Measurements from ENCODE around the gene HPGD. TPM values are rescaled to one million over a fixed set of nuclear protein-coding genes. Genes with fewer than 3 reads are reported as not detected.
A peak's percentile ranks its signal among the peaks of the same experiment; 100 is the strongest.

HPGD gene
- total RNA-seq, result 5.0 TPM
- 1 to 10 TPM; 1.2 to 8.1 (median 6.2) TPM for polyA plus RNA-seq (ENCODE audit: insufficient read depth in 1 of 8, insufficient read length in 8 of 8, low replicate concordance in 1 of 8)
- long read RNA-seq, donor 1, result 0 reads
- long read RNA-seq, donor 2, partial matches to known transcripts, result 0 of 1 reads
- long read RNA-seq, donor 2, other reads (novel, unspliced or antisense), result 0 of 1 reads
- long read RNA-seq, donor 3, partial matches to known transcripts, result 0 of 1 reads
- long read RNA-seq, donor 3, other reads (novel, unspliced or antisense), result 0 of 1 reads
- long read RNA-seq, donor 4, result 0 reads
- long read RNA-seq, donor 5, transcript HPGD-202 (7 exons, 3,027 nt), result major isoform, 6 of 8 reads
- long read RNA-seq, donor 5, partial matches to known transcripts, result 0 of 8 reads
- long read RNA-seq, donor 5, other reads (novel, unspliced or antisense), result 0 of 8 reads
- long read RNA-seq, donor 6, partial matches to known transcripts, result 0 of 2 reads
- long read RNA-seq, donor 6, other reads (novel, unspliced or antisense), result 0 of 2 reads
- long read RNA-seq, donor 7, partial matches to known transcripts, result 0 of 1 reads
- long read RNA-seq, donor 7, other reads (novel, unspliced or antisense), result 0 of 1 reads
- long read RNA-seq, donor 8, partial matches to known transcripts, result 0 of 2 reads
- long read RNA-seq, donor 8, other reads (novel, unspliced or antisense), result 0 of 2 reads
- long read RNA-seq, donor 9, result 0 reads
- long read RNA-seq, donor 10, partial matches to known transcripts, result 0 of 4 reads
- long read RNA-seq, donor 10, other reads (novel, unspliced or antisense), result 0 of 4 reads
- long read RNA-seq, donor 11, partial matches to known transcripts, result 0 of 5 reads
- long read RNA-seq, donor 11, other reads (novel, unspliced or antisense), result 0 of 5 reads

DNA sequence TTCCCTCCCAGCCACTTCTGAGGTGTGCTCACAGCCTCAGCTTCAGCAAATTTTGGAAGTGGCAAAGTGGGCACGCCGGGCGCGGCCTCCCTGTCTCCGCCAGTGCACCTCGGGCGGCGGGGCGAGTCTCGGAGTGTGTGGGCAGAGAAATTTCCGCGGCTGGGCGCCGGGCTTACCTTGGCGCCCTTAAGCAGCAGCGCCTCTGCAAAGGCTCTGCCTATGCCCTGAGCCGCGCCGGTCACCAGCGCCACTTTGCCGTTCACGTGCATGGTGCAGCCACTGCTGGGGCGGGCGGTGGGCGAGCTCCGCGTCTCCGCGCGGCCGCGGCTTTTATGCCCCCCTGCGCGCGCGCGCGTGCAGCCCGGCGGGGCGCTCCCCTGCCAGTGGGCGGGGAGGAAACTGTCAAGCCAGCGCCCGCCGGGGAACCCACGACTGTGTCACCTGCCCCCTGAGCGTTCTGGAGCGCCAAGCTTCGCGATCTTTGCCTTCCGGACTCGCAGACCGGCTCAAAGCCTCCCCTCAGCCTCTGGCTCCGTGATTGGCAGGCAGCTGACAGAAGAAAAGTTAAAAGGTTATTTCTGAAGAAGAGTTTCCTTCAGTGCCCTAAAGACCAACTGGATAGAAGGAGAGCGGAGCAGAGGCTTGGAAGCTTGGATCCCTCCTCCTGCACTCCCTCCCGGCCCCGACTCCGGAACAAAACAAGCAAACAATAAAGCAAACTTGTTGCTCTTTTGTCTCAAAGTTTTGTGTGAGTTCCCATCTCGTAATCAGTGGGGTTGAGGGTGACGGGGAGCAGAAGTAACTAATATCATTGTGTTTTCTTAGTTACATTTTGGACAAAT, at the start of gene HPGD:
TSS of gene HPGD (minus strand) at position 306 of the 842 bp plus-strand sequence. CDS start at position 269, 37 bp downstream.
- peaks cover 8% of the 10 kb centered on the region for H3K4me1 ChIP-seq (ENCODE audit: control insufficient read depth, insufficient read depth, low read length)
- H3K27ac ChIP-seq (ENCODE audit: low read length), result peak within 1 kb of the TSS; percentile 15
- DNase-seq, result peak; percentile 57
- under 1% methylated on average over 49 of the region's 60 CpGs for WGBS (ENCODE audit: insufficient coverage)
- H3K27me3 ChIP-seq (ENCODE audit: control insufficient read depth, insufficient read depth, low read length), result peaks cover 26% of the 10 kb centered on the region
- no peaks in the 10 kb centered on the region for H3K36me3 ChIP-seq (ENCODE audit: control insufficient read depth, insufficient read depth, low read length)
- H3K9me3 ChIP-seq (replicated peaks; ENCODE audit: control insufficient read depth, low read depth, low read length), result no peaks in the 10 kb centered on the region
- peak within 1 kb of the TSS; percentile 48 for H3K4me3 ChIP-seq (ENCODE audit: low read length)

DNA sequence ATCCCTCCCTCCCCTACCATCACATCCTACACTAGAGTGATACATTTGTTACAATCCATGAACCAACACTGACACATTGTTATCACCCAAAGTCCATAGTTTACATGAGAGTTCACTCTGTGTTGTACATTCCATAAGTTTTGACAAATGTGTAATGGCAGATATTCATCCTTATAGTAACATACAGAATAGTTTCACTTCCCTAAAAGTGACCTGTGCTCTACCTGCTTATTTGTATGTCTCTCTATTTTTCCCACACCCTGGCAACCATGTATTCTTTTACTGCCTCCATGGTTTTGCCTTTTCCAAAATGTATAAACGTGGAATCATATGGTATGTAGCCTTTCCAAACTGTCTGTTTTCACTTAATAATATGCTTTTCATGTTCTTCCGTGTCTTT, 42.2 kb upstream of the HPGD start:
- no CpG with 5 or more reads among the region's 2 CpGs for WGBS (ENCODE audit: insufficient coverage)
- Histone ChIP-seq H3K4me1 (ENCODE audit: control insufficient read depth, insufficient read depth, low read length) (no peaks in the 10 kb centered on the region), H3K27ac (ENCODE audit: low read length) (no peak overlapping the region), H3K9me3 (replicated peaks; ENCODE audit: control insufficient read depth, low read depth, low read length) (no peaks in the 10 kb centered on the region), H3K4me3 (ENCODE audit: low read length) (no peak overlapping the region), H3K36me3 (ENCODE audit: control insufficient read depth, insufficient read depth, low read length) (no peaks in the 10 kb centered on the region), H3K27me3 (ENCODE audit: control insufficient read depth, insufficient read depth, low read length) (no peaks in the 10 kb centered on the region)
- DNase-seq, result no peak

DNA sequence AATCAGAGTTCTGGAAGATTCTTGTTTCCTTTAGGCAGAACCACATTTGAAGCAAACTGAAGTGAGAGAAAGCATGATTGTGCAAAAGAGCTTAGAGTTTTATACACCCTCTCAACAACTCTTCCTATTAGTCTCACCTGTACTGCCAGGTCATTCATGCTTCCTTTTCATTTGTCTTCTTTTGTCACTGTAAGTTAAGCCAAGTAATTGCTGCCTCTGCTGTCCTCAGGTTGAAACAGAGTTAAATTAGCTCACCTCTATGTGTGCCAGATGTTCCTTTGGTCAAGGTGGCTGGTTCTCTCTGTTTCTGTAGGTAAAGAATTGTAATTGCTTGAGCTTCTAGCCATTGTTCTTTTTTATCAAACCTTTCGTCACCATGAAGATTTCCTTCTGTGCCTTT, 41.1 kb upstream of the HPGD start:
- Histone ChIP-seq H3K4me1 (ENCODE audit: control insufficient read depth, insufficient read depth, low read length) (no peaks in the 10 kb centered on the region), H3K9me3 (replicated peaks; ENCODE audit: control insufficient read depth, low read depth, low read length) (no peaks in the 10 kb centered on the region), H3K36me3 (ENCODE audit: control insufficient read depth, insufficient read depth, low read length) (no peaks in the 10 kb centered on the region), H3K27me3 (ENCODE audit: control insufficient read depth, insufficient read depth, low read length) (no peaks in the 10 kb centered on the region), H3K4me3 (ENCODE audit: low read length) (no peak overlapping the region), H3K27ac (ENCODE audit: low read length) (no peak overlapping the region)
- DNase-seq, result no peak
- WGBS (ENCODE audit: insufficient coverage), result 100% methylated on average over 1 of the region's 1 CpG

DNA sequence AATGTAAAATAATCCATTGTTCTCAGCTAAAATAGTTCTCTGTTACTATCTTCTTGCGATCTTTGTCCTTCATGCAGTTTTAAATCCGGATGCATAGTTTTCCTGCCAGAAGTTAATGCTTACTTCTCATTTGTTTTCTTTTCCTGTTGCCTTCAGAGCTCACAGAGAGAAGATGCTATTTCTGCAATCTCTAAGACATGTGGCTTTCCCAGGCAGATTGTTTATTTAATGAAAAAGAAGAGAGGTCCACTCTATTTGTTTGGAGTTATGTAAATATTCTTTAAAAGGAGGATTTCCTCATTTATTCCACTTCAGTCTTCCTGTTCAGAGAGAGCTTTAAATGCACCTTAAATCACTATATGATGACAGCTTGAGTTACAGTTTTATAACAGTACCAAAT, 39.3 kb upstream of the HPGD start:
- Histone ChIP-seq H3K27ac (ENCODE audit: low read length) (no peak overlapping the region), H3K9me3 (replicated peaks; ENCODE audit: control insufficient read depth, low read depth, low read length) (no peaks in the 10 kb centered on the region), H3K27me3 (ENCODE audit: control insufficient read depth, insufficient read depth, low read length) (no peaks in the 10 kb centered on the region), H3K4me3 (ENCODE audit: low read length) (no peak overlapping the region), H3K36me3 (ENCODE audit: control insufficient read depth, insufficient read depth, low read length) (no peaks in the 10 kb centered on the region), H3K4me1 (ENCODE audit: control insufficient read depth, insufficient read depth, low read length) (no peaks in the 10 kb centered on the region)
- DNase-seq, result peak; percentile 59
- no CpG with 5 or more reads among the region's 2 CpGs for WGBS (ENCODE audit: insufficient coverage)

DNA sequence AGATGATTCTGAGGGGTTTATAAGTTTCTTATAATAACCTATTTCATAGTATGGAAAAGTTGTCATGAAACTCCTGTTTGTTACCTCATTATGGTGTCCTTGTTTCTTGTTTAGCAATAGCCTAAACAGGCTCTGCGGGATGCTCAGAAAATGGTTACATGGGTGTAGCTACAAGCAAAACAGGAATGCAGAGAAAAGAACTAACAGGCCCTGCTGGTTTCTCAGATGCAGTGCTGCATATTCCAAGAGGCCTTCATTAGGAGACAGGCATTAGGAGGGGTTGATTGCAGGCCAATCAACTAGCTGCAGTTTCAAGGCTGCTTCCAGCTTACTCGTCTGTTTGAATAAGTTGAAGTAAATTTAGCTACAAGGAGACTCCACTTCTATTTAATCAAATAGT, 37.6 kb upstream of the HPGD start:
- H3K27me3 ChIP-seq (ENCODE audit: control insufficient read depth, insufficient read depth, low read length), result no peaks in the 10 kb centered on the region
- H3K4me1 ChIP-seq (ENCODE audit: control insufficient read depth, insufficient read depth, low read length), result no peaks in the 10 kb centered on the region
- no peak for DNase-seq
- H3K36me3 ChIP-seq (ENCODE audit: control insufficient read depth, insufficient read depth, low read length), result no peaks in the 10 kb centered on the region
- H3K4me3 ChIP-seq (ENCODE audit: low read length), result no peak overlapping the region
- no peaks in the 10 kb centered on the region for H3K9me3 ChIP-seq (replicated peaks; ENCODE audit: control insufficient read depth, low read depth, low read length)
- 67% methylated on average over 1 of the region's 2 CpGs for WGBS (ENCODE audit: insufficient coverage)
- no peak overlapping the region for H3K27ac ChIP-seq (ENCODE audit: low read length)

DNA sequence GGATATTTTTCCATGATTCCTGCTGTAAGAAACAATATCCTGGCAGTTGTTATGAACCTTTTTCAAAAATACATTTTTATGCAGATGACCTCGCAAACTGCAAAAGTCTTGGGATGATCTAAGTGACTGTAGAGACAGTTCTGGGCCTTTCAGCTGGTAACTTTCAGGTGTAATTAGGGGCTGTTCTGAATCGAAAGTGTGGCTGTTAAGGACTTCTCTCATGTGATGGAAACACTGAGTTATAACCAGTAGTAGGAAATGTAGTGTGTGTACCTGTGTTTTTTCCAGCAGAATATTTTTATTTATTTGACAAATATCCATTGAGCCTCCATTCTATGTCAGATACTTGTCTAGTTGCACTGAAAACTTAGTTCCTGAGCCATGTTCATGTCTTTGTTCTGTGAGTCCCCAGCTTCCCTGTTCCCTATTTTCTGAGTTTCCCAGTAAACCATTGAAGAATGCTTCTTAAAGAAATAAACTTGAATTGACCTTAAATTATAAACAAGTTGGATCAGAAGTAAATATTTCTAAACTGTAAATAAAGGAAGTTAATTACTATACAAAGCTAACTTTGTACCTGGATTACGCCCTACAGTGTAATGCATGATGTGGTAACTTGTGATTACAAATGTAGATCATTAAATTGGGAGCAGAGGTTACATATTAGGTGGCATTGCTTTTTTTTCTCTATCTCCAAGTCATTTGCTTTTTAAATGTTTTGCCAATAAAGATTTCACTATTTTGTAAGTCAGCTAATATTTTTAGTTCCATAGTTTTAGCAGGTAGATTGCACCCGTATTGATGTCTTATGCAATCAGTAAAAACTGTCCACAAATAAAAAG, 33.7 kb upstream of the HPGD start:
- Histone ChIP-seq H3K36me3 (ENCODE audit: control insufficient read depth, insufficient read depth, low read length) (no peaks in the 10 kb centered on the region), H3K27me3 (ENCODE audit: control insufficient read depth, insufficient read depth, low read length) (no peaks in the 10 kb centered on the region), H3K4me1 (ENCODE audit: control insufficient read depth, insufficient read depth, low read length) (no peaks in the 10 kb centered on the region), H3K27ac (ENCODE audit: low read length) (no peak overlapping the region), H3K9me3 (replicated peaks; ENCODE audit: control insufficient read depth, low read depth, low read length) (no peaks in the 10 kb centered on the region), H3K4me3 (ENCODE audit: low read length) (no peak overlapping the region)
- DNase-seq, result no peak
- 67% methylated on average over 1 of the region's 4 CpGs for WGBS (ENCODE audit: insufficient coverage)

DNA sequence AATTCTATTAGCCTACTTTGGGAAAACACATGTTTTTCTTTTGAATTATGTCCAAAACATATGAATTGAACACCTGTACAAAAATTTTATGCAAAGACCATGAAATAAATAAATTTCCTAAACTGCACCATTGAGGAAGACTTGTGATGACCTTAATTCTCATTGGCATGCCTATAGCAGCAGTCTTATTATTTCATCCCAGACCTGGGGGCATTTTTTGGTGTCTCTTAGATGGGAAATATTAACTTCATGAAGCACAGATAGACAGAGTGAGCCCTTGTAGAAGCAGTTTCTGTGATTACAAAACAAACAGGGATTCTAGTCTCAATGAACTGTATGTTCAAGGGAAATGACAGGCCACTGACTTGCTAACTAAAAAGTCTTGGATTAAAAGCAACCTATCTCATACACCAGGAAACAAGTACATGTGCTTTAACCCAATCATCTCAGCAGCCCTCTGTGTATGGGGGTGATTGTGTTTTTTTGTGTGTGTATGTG, 32.0 kb upstream of the HPGD start:
- Histone ChIP-seq H3K27ac (ENCODE audit: low read length) (peak overlapping the region; percentile 59), H3K4me1 (ENCODE audit: control insufficient read depth, insufficient read depth, low read length) (peaks cover 2% of the 10 kb centered on the region), H3K36me3 (ENCODE audit: control insufficient read depth, insufficient read depth, low read length) (no peaks in the 10 kb centered on the region), H3K9me3 (replicated peaks; ENCODE audit: control insufficient read depth, low read depth, low read length) (no peaks in the 10 kb centered on the region), H3K27me3 (ENCODE audit: control insufficient read depth, insufficient read depth, low read length) (no peaks in the 10 kb centered on the region), H3K4me3 (ENCODE audit: low read length) (no peak overlapping the region)
- DNase-seq, result peak; percentile 46

DNA sequence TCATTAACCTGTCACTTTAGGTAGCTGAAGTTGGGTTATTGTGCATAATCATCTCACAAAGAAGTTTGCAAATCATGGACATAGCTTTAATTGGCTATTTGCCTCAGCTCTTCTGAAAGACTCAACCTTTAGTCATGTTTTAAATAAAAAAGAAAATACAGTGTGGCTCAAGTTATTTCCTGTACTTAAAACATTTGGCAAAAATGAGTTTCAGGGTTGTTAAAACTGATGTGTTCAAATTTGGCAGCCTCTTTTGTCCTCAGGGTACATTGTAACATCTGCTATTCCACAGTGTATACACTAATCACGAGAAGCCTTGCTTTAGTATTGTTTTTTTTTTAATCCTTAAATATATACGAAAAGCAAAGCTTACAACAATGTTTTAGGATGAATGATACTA, 31.5 kb upstream of the HPGD start:
- Histone ChIP-seq H3K4me3 (ENCODE audit: low read length) (no peak overlapping the region), H3K4me1 (ENCODE audit: control insufficient read depth, insufficient read depth, low read length) (peaks cover 2% of the 10 kb centered on the region), H3K27me3 (ENCODE audit: control insufficient read depth, insufficient read depth, low read length) (no peaks in the 10 kb centered on the region), H3K27ac (ENCODE audit: low read length) (no peak overlapping the region), H3K9me3 (replicated peaks; ENCODE audit: control insufficient read depth, low read depth, low read length) (no peaks in the 10 kb centered on the region), H3K36me3 (ENCODE audit: control insufficient read depth, insufficient read depth, low read length) (no peaks in the 10 kb centered on the region)
- no CpG with 5 or more reads among the region's 2 CpGs for WGBS (ENCODE audit: insufficient coverage)
- peak; percentile 93 for DNase-seq

DNA sequence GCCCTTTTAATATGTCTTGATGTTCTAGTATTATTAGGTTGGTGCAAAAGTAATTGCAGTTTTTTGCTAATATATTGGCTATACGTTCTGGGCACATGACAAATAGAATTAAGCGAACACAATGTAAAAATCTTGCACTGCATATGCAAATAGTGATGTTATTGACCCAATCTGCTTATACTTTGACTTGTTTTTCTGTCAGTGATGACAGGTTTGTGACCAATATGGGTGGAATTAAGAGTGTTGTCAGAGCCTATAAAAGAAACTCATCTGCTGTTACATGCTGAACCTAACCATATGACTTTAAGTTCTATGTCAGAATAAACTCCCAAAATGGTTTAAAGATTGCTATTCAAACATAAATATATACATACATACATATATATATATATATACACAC, 30.7 kb upstream of the HPGD start:
- H3K9me3 ChIP-seq (replicated peaks; ENCODE audit: control insufficient read depth, low read depth, low read length), result no peaks in the 10 kb centered on the region
- peak; percentile 34 for DNase-seq
- peaks cover 2% of the 10 kb centered on the region for H3K4me1 ChIP-seq (ENCODE audit: control insufficient read depth, insufficient read depth, low read length)
- no peaks in the 10 kb centered on the region for H3K27me3 ChIP-seq (ENCODE audit: control insufficient read depth, insufficient read depth, low read length)
- H3K4me3 ChIP-seq (ENCODE audit: low read length), result no peak overlapping the region
- H3K27ac ChIP-seq (ENCODE audit: low read length), result no peak overlapping the region
- no peaks in the 10 kb centered on the region for H3K36me3 ChIP-seq (ENCODE audit: control insufficient read depth, insufficient read depth, low read length)
- WGBS (ENCODE audit: insufficient coverage), result no CpG with 5 or more reads among the region's 2 CpGs

Data from muscle of leg (tissue), 16 donors.